Muscle layer of duodenum (tissue), 2 donors: ENCODE measurements around the gene PLS1.

Experiments used
- H3K27ac ChIP-seq: one replicate; pipeline ENCODE4 v1.7.0; 2013; ENCODE audit warnings: mild to moderate bottlenecking, low read length
- H3K27me3 ChIP-seq: one replicate; pipeline ENCODE4 v1.7.0; 2013; ENCODE audit warnings: low read depth, mild to moderate bottlenecking, control low read depth, low read length
- H3K36me3 ChIP-seq, 2 donors: one replicate each; pipeline ENCODE4 v1.7.0; 2013; ENCODE audit warnings: low read length in 2 of 2, control low read depth in 1 of 2, mild to moderate bottlenecking in 1 of 2; ENCODE audit not compliant: insufficient read depth in 2 of 2, control insufficient read depth in 1 of 2
- H3K4me1 ChIP-seq, 2 donors: one replicate each; pipeline ENCODE4 v1.7.0; 2013; ENCODE audit warnings: low read length in 2 of 2, mild to moderate bottlenecking in 2 of 2, control low read depth in 1 of 2, moderate library complexity in 1 of 2; ENCODE audit not compliant: insufficient read depth in 2 of 2, control insufficient read depth in 1 of 2
- H3K4me3 ChIP-seq, 2 donors: one replicate each; pipeline ENCODE4 v1.7.0; 2013; ENCODE audit warnings: low read length in 2 of 2, low read depth in 1 of 2, mild to moderate bottlenecking in 1 of 2
- H3K9me3 ChIP-seq, 2 donors: one replicate each; pipeline ENCODE4 v1.7.0; 2013; ENCODE audit warnings: low read length in 2 of 2, control low read depth in 1 of 2, mild to moderate bottlenecking in 1 of 2; ENCODE audit not compliant: control insufficient read depth in 1 of 2
- donor health status: healthy.

PLS1 gene

GRCh38 chr3:142622405-142622804 lies 26.2 kb downstream of the PLS1 start:
- no peaks in the 10 kb centered on the region for H3K4me1 ChIP-seq
- no peaks in the 10 kb centered on the region for H3K9me3 ChIP-seq
- H3K27ac ChIP-seq = no peak overlapping the region
- no peaks in the 10 kb centered on the region for H3K27me3 ChIP-seq
- H3K36me3 ChIP-seq = no peaks in the 10 kb centered on the region
- H3K4me3 ChIP-seq = no peak overlapping the region

GRCh38 chr3:142623194-142623593 lies 27.0 kb downstream of the PLS1 start:
- no peak overlapping the region for H3K4me3 ChIP-seq
- H3K4me1 ChIP-seq = no peaks in the 10 kb centered on the region
- H3K27me3 ChIP-seq = no peaks in the 10 kb centered on the region
- no peaks in the 10 kb centered on the region for H3K36me3 ChIP-seq
- no peak overlapping the region for H3K27ac ChIP-seq
- no peaks in the 10 kb centered on the region for H3K9me3 ChIP-seq

- Histone ChIP-seq H3K27ac (no peak overlapping the region), H3K4me1 (no peaks in the 10 kb centered on the region), H3K9me3 (no peaks in the 10 kb centered on the region), H3K36me3 (no peaks in the 10 kb centered on the region), H3K27me3 (no peaks in the 10 kb centered on the region), H3K4me3 (no peak overlapping the region)
Measured at GRCh38 chr3:142624341-142625152, 28.4 kb downstream of the PLS1 start.

- Histone ChIP-seq H3K36me3 (no peaks in the 10 kb centered on the region), H3K9me3 (no peaks in the 10 kb centered on the region), H3K27me3 (no peaks in the 10 kb centered on the region), H3K4me3 (no peak overlapping the region), H3K27ac (no peak overlapping the region), H3K4me1 (no peaks in the 10 kb centered on the region)
Measured at GRCh38 chr3:142625153-142625440, 28.9 kb downstream of the PLS1 start.

- Histone ChIP-seq H3K27ac (no peak overlapping the region), H3K27me3 (no peaks in the 10 kb centered on the region), H3K9me3 (no peaks in the 10 kb centered on the region), H3K36me3 (no peaks in the 10 kb centered on the region), H3K4me1 (no peaks in the 10 kb centered on the region), H3K4me3 (no peak overlapping the region)
Measured at GRCh38 chr3:142626971-142627370, 30.8 kb downstream of the PLS1 start.

- no peaks in the 10 kb centered on the region for H3K36me3 ChIP-seq
- no peak overlapping the region for H3K27ac ChIP-seq
- H3K4me3 ChIP-seq = no peak overlapping the region
- H3K9me3 ChIP-seq = no peaks in the 10 kb centered on the region
- no peaks in the 10 kb centered on the region for H3K4me1 ChIP-seq
- H3K27me3 ChIP-seq = no peaks in the 10 kb centered on the region
Measured at GRCh38 chr3:142628801-142629200, 32.6 kb downstream of the PLS1 start.

- Histone ChIP-seq H3K27ac (no peak overlapping the region), H3K4me3 (no peak overlapping the region), H3K4me1 (no peaks in the 10 kb centered on the region), H3K27me3 (no peaks in the 10 kb centered on the region), H3K9me3 (no peaks in the 10 kb centered on the region), H3K36me3 (no peaks in the 10 kb centered on the region)
Measured at GRCh38 chr3:142633073-142633472, 36.9 kb downstream of the PLS1 start.

- H3K9me3 ChIP-seq = no peaks in the 10 kb centered on the region
- no peak overlapping the region for H3K27ac ChIP-seq
- no peaks in the 10 kb centered on the region for H3K36me3 ChIP-seq
- no peaks in the 10 kb centered on the region for H3K27me3 ChIP-seq
- H3K4me1 ChIP-seq = no peaks in the 10 kb centered on the region
- H3K4me3 ChIP-seq = no peak overlapping the region
Measured at GRCh38 chr3:142636050-142636449, 39.9 kb downstream of the PLS1 start.

- Histone ChIP-seq H3K36me3 (no peaks in the 10 kb centered on the region), H3K27me3 (no peaks in the 10 kb centered on the region), H3K4me1 (no peaks in the 10 kb centered on the region), H3K9me3 (no peaks in the 10 kb centered on the region), H3K27ac (no peak overlapping the region), H3K4me3 (no peak overlapping the region)
Measured at GRCh38 chr3:142636664-142637063, 40.5 kb downstream of the PLS1 start.

- Histone ChIP-seq H3K27ac (no peak overlapping the region), H3K4me3 (no peak overlapping the region), H3K9me3 (no peaks in the 10 kb centered on the region), H3K4me1 (no peaks in the 10 kb centered on the region), H3K27me3 (no peaks in the 10 kb centered on the region), H3K36me3 (no peaks in the 10 kb centered on the region)
Measured at GRCh38 chr3:142638291-142638690, 42.1 kb downstream of the PLS1 start.

- Histone ChIP-seq H3K27ac (no peak overlapping the region), H3K27me3 (no peaks in the 10 kb centered on the region), H3K4me3 (no peak overlapping the region), H3K4me1 (no peaks in the 10 kb centered on the region), H3K36me3 (no peaks in the 10 kb centered on the region), H3K9me3 (no peaks in the 10 kb centered on the region)
Measured at GRCh38 chr3:142641504-142641903, 45.3 kb downstream of the PLS1 start.

GRCh38 chr3:142642956-142643355 lies 46.8 kb downstream of the PLS1 start:
- no peak overlapping the region for H3K27ac ChIP-seq
- H3K27me3 ChIP-seq = no peaks in the 10 kb centered on the region
- no peaks in the 10 kb centered on the region for H3K36me3 ChIP-seq
- H3K9me3 ChIP-seq = no peaks in the 10 kb centered on the region
- no peaks in the 10 kb centered on the region for H3K4me1 ChIP-seq
- H3K4me3 ChIP-seq = no peak overlapping the region
